Measurements from ENCODE around the gene OGFOD2. TPM values are rescaled to one million over a fixed set of nuclear protein-coding genes. Genes with fewer than 3 reads are reported as not detected.

OGFOD2 gene
- total RNA-seq, 2 experiments from 2014 or later: 13.1 to 25.0 TPM

DNA sequence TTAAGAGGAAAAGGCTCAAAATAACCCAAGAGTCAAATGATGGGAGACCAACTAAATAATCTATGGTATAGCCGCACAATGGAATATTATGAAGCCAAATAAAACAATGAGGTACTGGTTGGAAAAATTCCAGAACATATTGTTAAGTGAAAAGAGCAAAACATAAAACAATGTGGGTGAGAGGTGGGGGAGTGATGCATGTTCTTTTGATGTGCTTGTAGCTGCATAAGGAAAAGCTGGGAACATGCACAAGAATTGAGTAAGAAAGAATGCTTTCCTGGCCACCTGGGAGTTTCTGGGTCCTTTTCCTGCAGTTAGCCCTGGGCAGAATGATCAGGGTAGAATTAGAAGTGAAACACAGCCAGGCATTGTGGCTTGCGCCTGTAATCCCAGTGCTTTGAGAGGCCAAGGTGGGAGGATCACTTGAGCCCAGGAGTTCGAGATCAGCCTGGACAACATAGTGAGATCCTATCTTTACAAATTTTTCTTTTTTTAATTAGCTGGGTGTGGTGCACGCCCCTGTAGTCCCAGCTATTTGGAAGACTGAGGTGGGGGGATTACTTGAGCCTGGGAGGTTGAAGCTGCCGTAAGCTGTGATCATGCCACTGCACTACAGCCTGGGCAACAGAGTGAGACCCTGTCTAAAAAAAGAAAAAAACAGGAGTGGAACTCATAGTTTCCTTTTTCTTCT lies 16.7 kb upstream of the OGFOD2 start:
- Histone ChIP-seq H3K9me2 (ENCODE audit: insufficient read depth, low read length) (no peaks in the 10 kb centered on the region), H3K9me3 (ENCODE audit: low read length) (no peaks in the 10 kb centered on the region), H3K27ac (ENCODE audit: low read depth, low read length, poor library complexity, severe bottlenecking) (no peak overlapping the region), H3K4me1 (ENCODE audit: insufficient read depth, low read length, poor library complexity, severe bottlenecking) (peaks cover 3% of the 10 kb centered on the region), H3K36me3 (ENCODE audit: insufficient read depth, low read length) (no peaks in the 10 kb centered on the region), H3K4me3 (ENCODE audit: low read depth, low read length, poor library complexity, severe bottlenecking) (no peak overlapping the region), H4K20me1 (ENCODE audit: insufficient read depth, low read length) (no peaks in the 10 kb centered on the region), H3K4me2 (ENCODE audit: low read length) (no peak overlapping the region), H2AFZ (ENCODE audit: low read length) (no peak overlapping the region), H3K79me2 (ENCODE audit: insufficient read depth, low read depth, low read length) (no peaks in the 10 kb centered on the region)
- intact Hi-C loops (cut with micrococcal nuclease; ENCODE audit: unreplicated experiment): no loop called here
- no TSS peak for BruUV-seq (replicated peaks)
- DNase-seq (ENCODE audit: low spot score): no peak
- CTCF ChIA-PET (ENCODE audit: unreplicated experiment): no interaction called here
- POLR2A ChIA-PET: no interaction called here
- TF ChIP-seq, protein P1, sequence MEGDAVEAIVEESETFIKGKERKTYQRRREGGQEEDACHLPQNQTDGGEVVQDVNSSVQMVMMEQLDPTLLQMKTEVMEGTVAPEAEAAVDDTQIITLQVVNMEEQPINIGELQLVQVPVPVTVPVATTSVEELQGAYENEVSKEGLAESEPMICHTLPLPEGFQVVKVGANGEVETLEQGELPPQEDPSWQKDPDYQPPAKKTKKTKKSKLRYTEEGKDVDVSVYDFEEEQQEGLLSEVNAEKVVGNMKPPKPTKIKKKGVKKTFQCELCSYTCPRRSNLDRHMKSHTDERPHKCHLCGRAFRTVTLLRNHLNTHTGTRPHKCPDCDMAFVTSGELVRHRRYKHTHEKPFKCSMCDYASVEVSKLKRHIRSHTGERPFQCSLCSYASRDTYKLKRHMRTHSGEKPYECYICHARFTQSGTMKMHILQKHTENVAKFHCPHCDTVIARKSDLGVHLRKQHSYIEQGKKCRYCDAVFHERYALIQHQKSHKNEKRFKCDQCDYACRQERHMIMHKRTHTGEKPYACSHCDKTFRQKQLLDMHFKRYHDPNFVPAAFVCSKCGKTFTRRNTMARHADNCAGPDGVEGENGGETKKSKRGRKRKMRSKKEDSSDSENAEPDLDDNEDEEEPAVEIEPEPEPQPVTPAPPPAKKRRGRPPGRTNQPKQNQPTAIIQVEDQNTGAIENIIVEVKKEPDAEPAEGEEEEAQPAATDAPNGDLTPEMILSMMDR (conservative IDR thresholded peaks at IDR 0.05; ENCODE audit: low read length): no peak
- TF ChIP-seq EZH2phosphoT487 (IDR thresholded peaks at IDR 0.05; ENCODE audit: borderline replicate concordance, low read depth, low read length): no peak

DNA sequence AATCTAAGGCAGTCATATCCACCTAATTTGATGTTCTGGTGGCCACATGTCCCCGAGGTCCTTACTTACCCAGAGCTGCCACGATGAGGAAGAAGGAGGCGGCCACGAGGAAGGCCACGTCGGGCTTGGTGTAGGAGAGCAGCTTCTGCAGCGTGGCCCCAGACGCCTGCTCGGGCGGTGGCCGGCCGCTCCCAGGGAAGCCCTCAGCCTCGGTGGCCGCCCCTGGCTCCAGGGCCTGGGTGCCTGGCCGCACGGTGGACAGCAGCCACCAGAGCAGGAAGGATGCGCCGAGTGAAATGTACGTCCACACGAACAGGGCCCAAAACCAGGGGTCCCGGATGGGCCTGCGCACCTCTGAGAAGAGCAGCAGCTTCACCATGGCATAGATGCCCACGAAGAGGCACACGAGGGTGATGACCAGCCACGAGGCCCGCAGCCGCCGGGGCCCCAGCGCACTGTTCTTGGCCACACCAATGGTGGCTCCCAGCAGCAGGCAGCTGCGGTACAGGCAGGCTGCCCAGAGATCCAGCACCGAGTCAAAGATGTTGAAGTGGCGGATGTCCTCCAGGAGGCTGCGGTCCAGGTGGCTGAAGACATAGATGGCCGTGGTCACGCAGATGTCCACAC lies 15.4 kb upstream of the OGFOD2 start:
- Histone ChIP-seq H3K36me3 (ENCODE audit: insufficient read depth, low read length) (no peaks in the 10 kb centered on the region), H3K79me2 (ENCODE audit: insufficient read depth, low read depth, low read length) (no peaks in the 10 kb centered on the region), H3K4me3 (ENCODE audit: low read depth, low read length, poor library complexity, severe bottlenecking) (no peak overlapping the region), H3K27ac (ENCODE audit: low read depth, low read length, poor library complexity, severe bottlenecking) (no peak overlapping the region), H3K4me1 (ENCODE audit: insufficient read depth, low read length, poor library complexity, severe bottlenecking) (peaks cover 3% of the 10 kb centered on the region), H2AFZ (ENCODE audit: low read length) (no peak overlapping the region), H3K9me2 (ENCODE audit: insufficient read depth, low read length) (no peaks in the 10 kb centered on the region), H4K20me1 (ENCODE audit: insufficient read depth, low read length) (no peaks in the 10 kb centered on the region), H3K9me3 (ENCODE audit: low read length) (no peaks in the 10 kb centered on the region), H3K4me2 (ENCODE audit: low read length) (no peak overlapping the region)
- CTCF ChIA-PET (ENCODE audit: unreplicated experiment): interaction anchor here (0.6 kb wide), 1 partner anchor 22 kb away, joined by 4 read pairs; no protein-coding TSS in a partner anchor
- POLR2A ChIA-PET: no interaction called here
- intact Hi-C loops (cut with micrococcal nuclease; ENCODE audit: unreplicated experiment): no loop called here
- TF ChIP-seq EZH2phosphoT487 (IDR thresholded peaks at IDR 0.05; ENCODE audit: borderline replicate concordance, low read depth, low read length): no peak
- TF ChIP-seq, protein P1 (conservative IDR thresholded peaks at IDR 0.05; ENCODE audit: low read length): no peak
- no peak for DNase-seq (ENCODE audit: low spot score)
- no TSS peak for BruUV-seq (replicated peaks)

DNA sequence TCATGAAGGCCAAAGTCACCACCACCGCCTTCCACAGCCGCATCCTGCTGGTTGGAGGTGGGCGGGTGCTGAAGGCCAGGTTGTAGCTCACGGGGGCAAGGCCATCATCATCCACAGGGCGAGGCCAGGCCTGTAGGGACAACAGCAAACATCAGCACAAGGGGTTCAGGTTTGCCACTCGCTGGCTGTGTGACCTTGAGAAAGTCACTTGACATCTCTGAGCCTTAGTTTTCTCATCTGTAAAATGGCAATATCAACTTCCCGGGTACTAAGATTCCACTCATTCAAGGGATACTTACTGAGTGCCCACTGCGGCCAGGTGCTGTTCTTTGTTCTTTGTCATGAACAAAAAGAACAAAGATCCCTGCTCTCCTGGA lies 14.9 kb upstream of the OGFOD2 start:
- no peak overlapping the region for H3K4me2 ChIP-seq (ENCODE audit: low read length)
- H4K20me1 ChIP-seq (ENCODE audit: insufficient read depth, low read length): no peaks in the 10 kb centered on the region
- ChIA-PET CTCF (ENCODE audit: unreplicated experiment) (no interaction called here), POLR2A (no interaction called here)
- BruUV-seq (replicated peaks): no TSS peak
- H3K27ac ChIP-seq (ENCODE audit: low read depth, low read length, poor library complexity, severe bottlenecking): no peak overlapping the region
- intact Hi-C loops (cut with micrococcal nuclease; ENCODE audit: unreplicated experiment): no loop called here
- no peaks in the 10 kb centered on the region for H3K9me3 ChIP-seq (ENCODE audit: low read length)
- H2AFZ ChIP-seq (ENCODE audit: low read length): no peak overlapping the region
- DNase-seq (ENCODE audit: low spot score): no peak
- no peaks in the 10 kb centered on the region for H3K36me3 ChIP-seq (ENCODE audit: insufficient read depth, low read length)
- peaks cover 3% of the 10 kb centered on the region for H3K4me1 ChIP-seq (ENCODE audit: insufficient read depth, low read length, poor library complexity, severe bottlenecking)
- no peaks in the 10 kb centered on the region for H3K79me2 ChIP-seq (ENCODE audit: insufficient read depth, low read depth, low read length)
- H3K9me2 ChIP-seq (ENCODE audit: insufficient read depth, low read length): no peaks in the 10 kb centered on the region
- TF ChIP-seq EZH2phosphoT487 (IDR thresholded peaks at IDR 0.05; ENCODE audit: borderline replicate concordance, low read depth, low read length): no peak
- TF ChIP-seq, protein P1 (conservative IDR thresholded peaks at IDR 0.05; ENCODE audit: low read length): no peak
- H3K4me3 ChIP-seq (ENCODE audit: low read depth, low read length, poor library complexity, severe bottlenecking): no peak overlapping the region
